ENCODE results near the gene RPRD1A. TPM values are rescaled to one million over a fixed set of nuclear protein-coding genes. Genes with fewer than 3 reads are reported as not detected.

RPRD1A gene
- total RNA-seq, 1 donor from 2014 or later = 35.5 TPM

DNA sequence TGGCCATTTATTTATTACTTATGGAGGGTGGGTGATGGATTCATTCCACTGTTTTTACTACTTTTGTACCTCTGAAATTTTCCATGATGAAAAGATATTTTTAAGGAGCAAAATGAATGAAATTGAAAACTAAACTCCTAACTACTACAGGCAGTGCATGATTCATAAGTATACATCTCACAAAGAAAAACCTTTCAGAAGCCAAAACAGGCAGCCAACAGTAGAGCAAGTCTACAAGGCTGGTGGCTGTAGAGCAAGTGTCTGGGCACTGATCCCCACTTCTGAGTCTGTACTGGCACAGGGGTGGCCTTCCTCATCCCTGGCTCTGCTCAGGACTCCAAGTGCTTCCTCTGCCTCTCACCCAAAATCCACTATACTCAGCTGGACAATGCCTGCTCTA is 103.0 kb downstream of the RPRD1A start:
- Mint-ChIP-seq H3K36me3 (ENCODE audit: low read depth) (peaks cover 2% of the 10 kb centered on the region), H3K27me3 (ENCODE audit: low read depth) (peaks cover 8% of the 10 kb centered on the region), H3K4me3 (ENCODE audit: unreplicated experiment) (no peak overlapping the region), H3K9me3 (ENCODE audit: low read depth) (peaks cover 9% of the 10 kb centered on the region), H3K27ac (ENCODE audit: unreplicated experiment) (no peak overlapping the region), H3K4me1 (ENCODE audit: low read depth) (no peaks in the 10 kb centered on the region)
- TF ChIP-seq, protein P1, sequence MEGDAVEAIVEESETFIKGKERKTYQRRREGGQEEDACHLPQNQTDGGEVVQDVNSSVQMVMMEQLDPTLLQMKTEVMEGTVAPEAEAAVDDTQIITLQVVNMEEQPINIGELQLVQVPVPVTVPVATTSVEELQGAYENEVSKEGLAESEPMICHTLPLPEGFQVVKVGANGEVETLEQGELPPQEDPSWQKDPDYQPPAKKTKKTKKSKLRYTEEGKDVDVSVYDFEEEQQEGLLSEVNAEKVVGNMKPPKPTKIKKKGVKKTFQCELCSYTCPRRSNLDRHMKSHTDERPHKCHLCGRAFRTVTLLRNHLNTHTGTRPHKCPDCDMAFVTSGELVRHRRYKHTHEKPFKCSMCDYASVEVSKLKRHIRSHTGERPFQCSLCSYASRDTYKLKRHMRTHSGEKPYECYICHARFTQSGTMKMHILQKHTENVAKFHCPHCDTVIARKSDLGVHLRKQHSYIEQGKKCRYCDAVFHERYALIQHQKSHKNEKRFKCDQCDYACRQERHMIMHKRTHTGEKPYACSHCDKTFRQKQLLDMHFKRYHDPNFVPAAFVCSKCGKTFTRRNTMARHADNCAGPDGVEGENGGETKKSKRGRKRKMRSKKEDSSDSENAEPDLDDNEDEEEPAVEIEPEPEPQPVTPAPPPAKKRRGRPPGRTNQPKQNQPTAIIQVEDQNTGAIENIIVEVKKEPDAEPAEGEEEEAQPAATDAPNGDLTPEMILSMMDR (IDR thresholded peaks at IDR 0.05) = no peak
- DNase-seq (ENCODE audit: low spot score) = no peak

DNA sequence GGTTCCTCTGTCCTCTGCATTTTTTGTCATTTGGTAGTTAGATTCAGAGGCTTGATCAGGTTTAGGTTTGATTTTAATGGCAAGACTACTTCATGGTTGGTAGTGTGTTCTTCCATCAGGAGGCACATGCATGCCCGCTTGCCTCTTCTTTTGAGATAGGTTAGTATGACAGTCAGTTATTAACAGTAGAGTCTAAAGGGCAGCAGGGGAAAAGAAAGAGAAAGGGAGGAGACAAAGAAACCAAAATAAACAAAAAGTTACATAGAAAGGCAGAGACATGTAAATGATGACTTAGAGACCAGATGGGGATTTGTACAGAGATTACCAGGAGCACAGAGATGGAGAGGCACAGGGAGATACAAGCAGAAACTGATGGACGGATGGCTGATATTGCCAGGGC is 105.0 kb downstream of the RPRD1A start:
- Mint-ChIP-seq H3K27me3 (ENCODE audit: low read depth) (peaks cover 24% of the 10 kb centered on the region), H3K4me1 (ENCODE audit: low read depth) (no peaks in the 10 kb centered on the region), H3K27ac (ENCODE audit: unreplicated experiment) (no peak overlapping the region), H3K9me3 (ENCODE audit: low read depth) (peaks cover 15% of the 10 kb centered on the region), H3K36me3 (ENCODE audit: low read depth) (peaks cover 2% of the 10 kb centered on the region), H3K4me3 (ENCODE audit: unreplicated experiment) (no peak overlapping the region)
- TF ChIP-seq, protein P1 (IDR thresholded peaks at IDR 0.05) = no peak
- DNase-seq (ENCODE audit: low spot score) = no peak

DNA sequence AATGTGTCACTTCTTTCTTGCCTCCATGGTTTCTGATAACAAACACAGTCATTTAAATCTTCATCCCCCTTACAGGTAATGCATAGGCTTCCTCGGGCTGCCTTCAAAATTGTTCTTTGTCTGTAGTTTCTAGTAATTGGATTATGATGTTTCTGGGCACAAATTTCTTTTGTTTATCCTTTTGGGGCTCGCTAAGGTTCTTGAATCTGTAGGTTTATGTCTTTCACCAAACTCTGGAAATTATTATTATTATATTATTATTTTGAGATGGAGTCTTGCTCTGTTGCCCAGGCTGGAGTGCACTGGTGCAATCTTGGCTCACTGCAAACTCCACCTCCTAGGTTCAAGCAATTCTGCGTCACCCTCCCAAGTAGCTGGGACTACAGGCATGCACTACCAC is 111.1 kb downstream of the RPRD1A start:
- Mint-ChIP-seq H3K4me3 (ENCODE audit: unreplicated experiment) (no peak overlapping the region), H3K27ac (ENCODE audit: unreplicated experiment) (no peak overlapping the region), H3K4me1 (ENCODE audit: low read depth) (no peaks in the 10 kb centered on the region), H3K9me3 (ENCODE audit: low read depth) (peaks cover 27% of the 10 kb centered on the region), H3K27me3 (ENCODE audit: low read depth) (peaks cover 35% of the 10 kb centered on the region), H3K36me3 (ENCODE audit: low read depth) (peaks cover 5% of the 10 kb centered on the region)
- no peak for DNase-seq (ENCODE audit: low spot score)
- TF ChIP-seq, protein P1 (IDR thresholded peaks at IDR 0.05) = no peak

DNA sequence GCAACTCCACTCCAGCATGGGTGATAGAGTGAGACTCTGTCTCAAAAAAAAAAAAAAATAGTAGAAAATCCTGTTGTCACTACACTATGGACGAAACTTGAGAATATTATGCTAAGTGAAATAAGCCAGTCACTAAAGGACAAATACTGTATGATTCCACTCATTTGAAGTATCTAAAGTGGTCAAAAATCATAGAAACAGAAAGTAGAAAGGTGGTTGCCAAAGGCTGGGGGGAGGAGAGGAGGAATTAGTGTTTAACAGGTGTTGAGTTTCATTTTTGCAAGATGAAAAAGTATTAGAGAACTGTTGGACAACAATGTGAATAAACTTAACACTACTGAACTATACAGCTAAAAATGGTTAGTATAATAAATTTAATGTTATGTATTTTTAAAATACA is 113.7 kb downstream of the RPRD1A start:
- no peak overlapping the region for H3K4me3 Mint-ChIP-seq (ENCODE audit: unreplicated experiment)

DNA sequence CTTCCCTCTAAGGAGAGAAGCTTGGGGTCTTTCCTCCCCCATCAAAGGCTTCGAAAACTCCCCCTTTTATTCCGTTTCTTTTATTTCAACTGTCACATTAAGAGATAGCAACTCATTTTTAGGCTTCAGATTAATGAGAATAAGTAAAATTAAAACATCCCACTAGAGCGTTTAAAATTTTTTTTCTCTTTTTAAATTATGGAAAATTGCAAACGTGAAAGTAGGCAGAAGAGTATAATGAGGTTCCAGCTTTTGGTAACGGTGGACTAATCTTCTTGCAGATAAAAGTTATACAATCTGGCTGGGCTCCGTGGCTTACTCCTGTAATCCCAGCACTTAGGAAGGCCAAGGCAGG is 116.8 kb downstream of the RPRD1A start:
- Mint-ChIP-seq H3K27me3 (ENCODE audit: low read depth) (peaks cover 11% of the 10 kb centered on the region), H3K9me3 (ENCODE audit: low read depth) (peaks cover 6% of the 10 kb centered on the region)
- TF ChIP-seq, protein P1 (IDR thresholded peaks at IDR 0.05) = peak; percentile 72

More for the DNA sequence above, 113.7 kb downstream of the RPRD1A start:
- H3K4me1 Mint-ChIP-seq (ENCODE audit: low read depth) = peaks cover 6% of the 10 kb centered on the region
- DNase-seq (ENCODE audit: low spot score) = no peak
- no peak overlapping the region for H3K27ac Mint-ChIP-seq (ENCODE audit: unreplicated experiment)
- peaks cover 3% of the 10 kb centered on the region for H3K36me3 Mint-ChIP-seq (ENCODE audit: low read depth)
- TF ChIP-seq, protein P1 (IDR thresholded peaks at IDR 0.05) = no peak
- peaks cover 33% of the 10 kb centered on the region for H3K27me3 Mint-ChIP-seq (ENCODE audit: low read depth)
- H3K9me3 Mint-ChIP-seq (ENCODE audit: low read depth) = peaks cover 12% of the 10 kb centered on the region

More for the DNA sequence above, 116.8 kb downstream of the RPRD1A start:
- Mint-ChIP-seq H3K4me1 (ENCODE audit: low read depth) (peaks cover 6% of the 10 kb centered on the region), H3K27ac (ENCODE audit: unreplicated experiment) (no peak overlapping the region), H3K4me3 (ENCODE audit: unreplicated experiment) (peak overlapping the region; percentile 84), H3K36me3 (ENCODE audit: low read depth) (peaks cover 1% of the 10 kb centered on the region)
- no peak for DNase-seq (ENCODE audit: low spot score)
